ENCODE results near the gene MYO3B.
"Not testable (repeated sequence)": the region's sequence is repeated elsewhere in the genome, so short reads cannot be mapped to it uniquely, and the experiment has no call there.

Gene MYO3B

GRCh38 chr2:170468557-170468956 lies 290.6 kb downstream of the MYO3B start:
- DNase-seq (ENCODE audit: low spot score), result no peak

- not testable (repeated sequence) for DNase-seq (ENCODE audit: low spot score)
These were observed 294.6 kb downstream of the MYO3B start for GRCh38 chr2:170472498-170472897.

- no peak for DNase-seq (ENCODE audit: low spot score)
These were observed 297.9 kb downstream of the MYO3B start for GRCh38 chr2:170475878-170476277.

- DNase-seq (ENCODE audit: low spot score), result no peak
These were observed 299.7 kb downstream of the MYO3B start for GRCh38 chr2:170477630-170478029.

GRCh38 chr2:170481201-170481600 lies 303.3 kb downstream of the MYO3B start:
- no peak for DNase-seq (ENCODE audit: low spot score)

- no peak for DNase-seq (ENCODE audit: low spot score)
These were observed 306.6 kb downstream of the MYO3B start for GRCh38 chr2:170484552-170484951.

GRCh38 chr2:170485254-170486026 lies 307.5 kb downstream of the MYO3B start:
- no peak for DNase-seq (ENCODE audit: low spot score)

GRCh38 chr2:170486730-170487129 lies 308.8 kb downstream of the MYO3B start:
- DNase-seq (ENCODE audit: low spot score), result no peak

- no peak for DNase-seq (ENCODE audit: low spot score)
These were observed 310.9 kb downstream of the MYO3B start for GRCh38 chr2:170488807-170489206.

GRCh38 chr2:170492010-170492409 lies 314.1 kb downstream of the MYO3B start:
- no peak for DNase-seq (ENCODE audit: low spot score)

- DNase-seq (ENCODE audit: low spot score), result no peak
These were observed 315.6 kb downstream of the MYO3B start for GRCh38 chr2:170493426-170494097.

GRCh38 chr2:170495896-170496295 lies 317.9 kb downstream of the MYO3B start:
- DNase-seq (ENCODE audit: low spot score), result no peak

GRCh38 chr2:170498619-170499018 lies 320.7 kb downstream of the MYO3B start:
- no peak for DNase-seq (ENCODE audit: low spot score)

- no peak for DNase-seq (ENCODE audit: low spot score)
These were observed 322.2 kb downstream of the MYO3B start for GRCh38 chr2:170500104-170500503.

- no peak for DNase-seq (ENCODE audit: low spot score)
These were observed 322.8 kb downstream of the MYO3B start for GRCh38 chr2:170500770-170501169.

GRCh38 chr2:170501421-170502043 lies 323.6 kb downstream of the MYO3B start:
- DNase-seq (ENCODE audit: low spot score), result no peak

GRCh38 chr2:170502361-170503130 lies 324.6 kb downstream of the MYO3B start:
- DNase-seq (ENCODE audit: low spot score), result no peak

- DNase-seq (ENCODE audit: low spot score), result no peak
These were observed 325.6 kb downstream of the MYO3B start for GRCh38 chr2:170503563-170503962.

GRCh38 chr2:170503971-170504809 lies 326.2 kb downstream of the MYO3B start:
- no peak for DNase-seq (ENCODE audit: low spot score)

GRCh38 chr2:170504810-170505145 lies 326.8 kb downstream of the MYO3B start:
- DNase-seq (ENCODE audit: low spot score), result no peak

GRCh38 chr2:170505631-170506275 lies 327.8 kb downstream of the MYO3B start:
- DNase-seq (ENCODE audit: low spot score), result no peak
